Stimulated activated CD4-positive, alpha-beta T cell treated with anti-CD3 and anti-CD28 coated beads, Interleukin-15, amount 100 ng/mL, for 24 hours (primary cell): ENCODE data around the gene CDH13.
"Not testable (repeated sequence)": the region's sequence is repeated elsewhere in the genome, so short reads cannot be mapped to it uniquely, and the experiment has no call there.

Experiments
- DNase-seq: peaks from one replicate; pipeline ENCODE4 v3.0.0-alpha.2; 2020

Gene CDH13

DNA sequence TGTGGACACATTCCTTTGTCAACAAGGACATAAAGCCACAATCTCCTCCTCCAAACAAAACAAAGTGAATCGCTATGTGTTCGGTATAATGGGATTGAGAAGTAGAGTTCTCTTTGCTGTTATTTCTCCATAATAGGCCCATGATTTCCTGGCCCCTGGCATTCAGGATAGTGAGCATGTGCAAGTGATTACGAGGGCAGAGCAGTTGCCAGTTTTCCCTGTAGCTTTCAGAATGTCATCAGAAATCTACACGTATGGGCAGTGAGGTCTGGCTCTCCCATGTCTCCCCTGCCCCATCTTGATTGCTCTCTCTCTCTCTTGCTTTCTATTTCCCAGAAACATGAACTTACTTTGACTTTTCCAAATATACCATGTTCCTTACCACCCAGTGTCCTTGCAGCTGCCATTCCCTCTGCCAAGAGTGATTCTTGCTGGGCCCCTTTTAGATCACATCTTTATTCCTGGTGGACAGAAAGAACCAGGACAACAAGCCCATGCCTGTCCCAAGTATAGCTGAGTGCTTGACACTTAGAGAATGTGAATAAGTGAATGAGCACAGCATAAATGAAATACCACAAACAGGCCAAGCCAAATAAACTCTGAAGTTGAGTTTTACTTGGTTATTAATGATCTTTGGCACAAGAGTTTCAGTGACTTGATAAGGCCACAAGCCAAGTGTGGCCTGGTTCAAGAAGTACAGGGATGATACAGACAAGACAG lies 273.1 kb downstream of the CDH13 start:
- no peak for DNase-seq

DNA sequence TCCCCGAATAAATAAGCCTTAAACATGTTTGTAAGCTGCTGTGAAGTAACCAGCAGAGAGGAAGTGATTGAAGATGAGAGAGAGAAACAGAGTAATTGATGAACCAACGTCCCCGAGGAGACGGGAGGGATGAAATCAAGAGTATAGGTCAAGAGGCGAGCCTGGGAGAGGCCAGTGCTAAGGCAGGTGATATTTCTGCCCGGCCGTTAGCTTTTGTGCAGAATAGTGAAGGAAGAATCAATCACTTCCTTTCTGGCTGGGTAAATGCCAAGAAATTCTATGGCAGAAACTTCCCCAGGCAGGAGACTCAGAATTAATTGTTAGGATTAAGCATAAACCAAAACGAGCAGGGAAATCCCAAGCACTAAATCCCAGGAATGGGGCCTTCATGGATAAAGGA lies 273.8 kb downstream of the CDH13 start:
- no peak for DNase-seq

DNA sequence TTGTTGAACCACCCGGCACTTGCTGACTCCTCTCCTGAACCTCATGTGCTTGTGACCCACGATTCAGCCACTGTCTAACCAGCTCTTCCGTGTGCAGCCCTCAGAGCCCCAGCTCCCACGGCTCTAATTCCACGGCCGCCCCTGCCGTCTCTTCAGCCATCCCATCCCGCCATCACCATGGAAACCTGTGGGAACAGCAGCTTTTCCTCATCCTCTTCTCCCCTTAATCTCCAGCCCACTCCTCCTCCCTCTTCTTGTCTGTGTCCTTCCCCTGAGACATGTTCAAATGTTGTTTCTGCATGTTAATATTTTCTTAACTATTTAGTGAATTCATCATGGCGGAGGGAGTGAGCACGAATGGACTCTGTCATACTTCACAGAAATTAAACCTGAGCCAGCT lies 285.2 kb downstream of the CDH13 start:
- no peak for DNase-seq

DNA sequence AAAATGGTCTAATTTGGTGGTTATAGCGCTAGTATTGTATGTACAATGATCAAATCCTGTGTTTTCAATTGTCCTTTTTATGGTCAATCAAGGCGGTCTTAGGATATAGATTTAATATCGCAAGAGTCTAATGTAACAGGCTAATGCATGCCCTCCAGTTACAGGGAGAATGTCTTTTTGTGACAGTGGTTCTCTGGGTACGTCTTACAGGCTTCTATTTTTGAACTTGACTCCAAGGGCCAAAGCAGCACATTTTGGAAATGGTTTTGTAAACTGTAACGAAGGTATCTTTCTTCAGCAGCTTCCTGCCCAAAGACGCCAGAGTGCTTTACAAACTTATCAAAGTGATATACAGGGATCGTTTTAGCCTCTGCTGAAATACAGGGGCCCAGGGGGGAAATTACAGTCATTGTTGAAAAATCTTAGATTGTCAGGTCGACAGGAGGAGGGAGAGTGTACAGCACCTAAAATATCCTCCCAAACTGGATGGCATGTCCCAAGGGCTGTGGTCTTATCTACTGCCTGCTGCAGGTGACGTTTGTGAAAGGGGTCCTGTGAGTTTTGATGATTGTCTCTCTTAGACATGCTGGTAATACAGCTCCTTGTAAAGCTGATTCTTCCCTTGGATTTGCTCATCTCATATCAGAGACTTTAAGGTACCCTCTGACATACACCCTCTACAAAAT lies 288.5 kb downstream of the CDH13 start:
- no peak for DNase-seq

DNA sequence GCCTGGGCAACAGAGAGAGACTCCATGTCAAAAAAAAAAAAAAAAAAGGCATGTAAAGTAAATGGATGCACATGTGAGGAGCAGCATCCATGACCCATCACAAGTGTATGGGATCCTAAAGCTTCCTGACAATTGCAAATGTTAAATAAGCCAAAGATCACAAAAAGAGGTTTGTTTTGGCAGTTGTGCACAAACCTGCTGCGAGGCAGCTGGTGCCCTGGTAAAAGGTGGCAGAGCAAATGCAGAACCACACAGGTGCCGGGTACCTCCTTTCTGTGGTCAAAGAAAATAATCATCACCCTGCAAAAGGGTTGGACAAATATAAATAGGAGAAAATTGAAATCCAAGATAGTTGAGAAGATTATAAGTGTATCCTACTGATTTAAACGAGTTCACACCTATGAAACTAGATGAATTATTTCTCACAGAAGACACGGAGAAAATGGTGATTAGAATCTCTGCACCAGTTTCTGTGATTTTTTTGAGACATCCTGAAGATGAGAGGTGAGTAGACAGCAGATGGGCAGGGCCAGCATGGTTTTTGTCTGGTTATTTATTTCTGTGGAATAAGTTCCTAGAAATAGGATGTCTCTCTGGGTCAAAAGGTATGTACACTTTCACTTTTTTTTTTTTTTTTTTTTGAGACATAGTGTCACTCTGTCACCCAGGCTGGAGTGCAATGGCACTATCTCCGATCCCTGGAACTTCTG lies 291.3 kb downstream of the CDH13 start:
- DNase-seq = no peak

DNA sequence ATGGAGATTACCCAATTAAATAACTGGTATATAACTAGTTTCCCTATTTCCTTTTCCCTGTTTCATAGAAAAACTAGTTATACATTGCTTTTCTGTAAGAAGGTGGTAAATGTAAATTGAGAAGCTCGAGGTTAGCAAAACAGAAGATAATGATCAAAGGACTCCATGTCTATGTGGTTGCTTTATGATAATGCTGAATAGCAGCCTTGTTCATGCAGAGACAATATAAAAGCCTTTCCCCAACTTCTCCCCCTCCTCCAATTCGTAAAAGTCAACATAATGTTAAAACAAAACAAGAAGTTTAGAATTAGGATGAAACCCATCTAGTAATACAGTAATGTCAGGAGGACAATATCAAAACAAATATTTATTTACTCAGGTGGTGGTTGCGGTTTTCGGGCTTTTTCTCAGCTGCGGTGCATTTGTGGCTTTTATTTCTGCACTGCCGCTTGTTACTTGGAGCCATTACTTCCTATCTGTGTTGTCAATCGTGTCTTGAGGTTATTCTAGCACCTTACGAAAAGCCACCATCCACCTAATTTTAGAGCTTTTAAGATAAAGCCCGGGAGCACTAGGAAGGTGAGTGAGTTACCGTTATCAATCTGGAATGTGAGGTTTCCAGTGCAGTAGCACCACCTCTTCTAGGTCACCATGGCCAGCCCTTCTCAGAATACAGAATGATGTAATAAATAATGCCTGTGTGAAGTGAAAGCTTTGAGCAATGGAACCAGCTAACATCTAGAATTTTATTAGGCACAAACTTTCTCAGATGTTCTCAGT lies 297.5 kb downstream of the CDH13 start:
- no peak for DNase-seq

DNA sequence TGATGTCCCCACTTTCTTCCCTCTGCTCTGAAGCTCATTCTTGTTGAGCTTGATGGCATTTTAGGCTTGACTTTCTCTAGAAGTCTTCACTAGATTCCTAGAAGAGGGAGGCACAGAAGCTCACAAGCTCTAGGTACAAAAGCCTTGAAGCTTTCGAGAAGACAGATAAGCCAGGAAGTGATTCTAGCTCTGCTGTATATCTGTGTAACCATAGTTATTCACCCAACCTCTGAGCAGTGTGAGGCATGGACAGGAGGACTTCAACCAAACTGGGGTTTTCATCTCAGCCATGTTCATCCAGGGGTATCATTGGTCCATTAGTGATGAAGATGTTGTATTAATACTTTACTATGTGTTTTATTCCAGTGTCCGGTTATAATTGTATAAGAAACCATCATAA lies 299.7 kb downstream of the CDH13 start:
- no peak for DNase-seq

DNA sequence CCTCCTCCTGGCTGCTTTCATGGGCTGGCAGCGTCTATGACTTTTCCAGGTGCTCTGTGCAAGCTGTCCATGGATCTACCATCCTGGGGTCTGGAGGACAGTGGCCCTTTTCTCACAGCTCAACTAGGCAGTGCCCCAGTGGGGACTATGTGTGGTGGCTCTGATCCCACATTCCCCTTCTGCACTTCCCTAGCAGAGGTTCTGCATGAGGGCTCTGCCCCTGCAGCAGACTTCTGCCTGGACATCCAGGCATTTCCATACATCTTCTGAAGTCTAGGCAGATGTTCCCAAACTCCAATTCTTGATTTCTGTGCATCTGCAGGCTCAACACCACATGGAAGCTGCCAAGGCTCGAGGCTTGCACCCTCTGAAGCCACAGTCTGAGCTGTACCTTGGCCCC lies 307.2 kb downstream of the CDH13 start:
- DNase-seq = not testable (repeated sequence)

DNA sequence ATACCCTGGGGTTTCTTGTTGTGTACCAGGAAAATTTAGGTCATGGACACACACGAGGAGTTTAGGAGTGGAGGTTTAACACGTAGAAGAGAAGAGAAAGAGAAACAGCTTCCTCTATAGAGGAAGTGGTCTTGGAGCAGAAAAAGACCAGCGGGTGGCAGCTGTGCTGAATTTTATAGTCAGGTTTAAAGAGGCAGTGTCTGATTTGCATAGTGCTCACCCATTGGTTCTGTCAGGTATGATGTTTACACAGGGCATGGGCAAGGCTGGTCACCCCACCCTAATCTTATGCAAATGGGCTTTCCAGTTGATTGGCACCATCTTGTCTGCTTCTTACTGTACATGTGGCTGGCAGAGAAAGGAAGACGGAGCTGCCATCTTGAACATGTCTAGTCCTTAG lies 309.0 kb downstream of the CDH13 start:
- no peak for DNase-seq

DNA sequence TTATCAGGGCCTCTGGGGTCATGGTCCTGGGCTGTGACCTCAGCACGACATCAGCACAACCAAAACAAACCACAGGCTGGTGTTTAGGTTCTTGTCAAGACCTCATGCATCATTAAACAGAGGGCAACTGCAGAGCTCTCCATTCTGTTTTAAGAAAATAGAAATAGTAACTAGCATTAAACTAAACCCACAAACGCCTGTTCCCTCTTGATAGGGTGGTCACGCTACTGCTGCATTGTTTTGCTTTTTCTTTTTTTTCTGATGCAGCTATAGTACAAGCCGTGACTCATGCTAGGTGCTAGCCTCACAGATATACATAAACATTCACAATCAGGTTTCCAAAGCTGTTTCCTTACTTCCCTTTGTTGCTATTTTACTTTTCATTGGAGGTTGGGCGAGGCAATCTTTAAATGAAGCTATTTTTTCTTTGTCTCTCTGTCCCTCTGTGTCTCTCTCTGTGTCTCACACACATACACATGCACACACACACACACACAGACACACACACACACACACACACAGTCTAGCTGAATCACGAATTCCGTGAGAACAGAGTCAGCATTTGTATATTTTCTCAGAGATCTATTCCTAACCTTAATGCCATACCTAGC lies 310.3 kb downstream of the CDH13 start:
- no peak for DNase-seq

DNA sequence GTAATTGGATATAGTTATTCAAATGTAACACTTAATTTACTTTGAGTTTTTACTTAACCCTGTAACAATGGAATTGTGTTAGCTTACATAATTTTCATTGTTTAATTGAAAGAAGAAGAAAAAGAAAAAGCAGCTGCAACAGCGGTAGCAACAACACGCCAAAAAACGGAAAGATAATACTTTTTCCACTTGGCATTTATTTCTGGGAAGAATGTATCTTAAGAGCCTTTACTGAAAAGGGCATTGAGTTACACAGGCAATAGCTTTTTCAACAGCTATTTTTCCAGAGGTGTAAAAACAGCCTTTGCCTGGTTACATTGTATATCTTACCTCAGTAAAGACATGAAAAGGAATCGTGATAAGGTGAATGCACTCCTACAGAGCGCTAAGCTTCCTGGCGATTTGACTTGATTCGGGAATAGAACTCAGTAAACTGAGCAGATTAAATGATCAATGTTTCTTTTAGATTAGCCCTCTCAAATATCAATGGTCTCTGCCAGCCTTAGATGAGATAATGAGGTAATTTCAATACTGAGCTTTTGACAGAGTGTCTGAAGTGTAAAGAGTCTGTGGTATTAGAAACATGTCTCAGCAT lies 311.3 kb downstream of the CDH13 start:
- no peak for DNase-seq

DNA sequence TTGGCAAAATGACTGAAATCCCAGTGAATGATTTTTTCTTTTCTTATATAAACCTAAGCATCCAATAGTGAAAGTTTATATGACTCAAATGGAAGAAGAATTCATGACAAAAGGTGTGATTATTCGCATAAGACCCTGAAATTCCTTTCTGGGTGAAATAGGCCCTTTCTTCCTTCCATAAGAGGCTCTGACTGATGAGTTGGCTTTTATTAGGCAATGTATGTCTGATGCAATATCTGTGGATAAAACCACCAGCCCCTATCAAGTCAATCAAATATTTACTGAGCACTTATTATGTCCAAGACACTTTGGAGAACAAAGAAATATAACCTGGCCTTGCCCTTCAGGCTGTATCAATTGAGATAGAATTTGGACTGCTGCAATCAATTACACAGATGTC lies 316.6 kb downstream of the CDH13 start:
- no peak for DNase-seq

DNA sequence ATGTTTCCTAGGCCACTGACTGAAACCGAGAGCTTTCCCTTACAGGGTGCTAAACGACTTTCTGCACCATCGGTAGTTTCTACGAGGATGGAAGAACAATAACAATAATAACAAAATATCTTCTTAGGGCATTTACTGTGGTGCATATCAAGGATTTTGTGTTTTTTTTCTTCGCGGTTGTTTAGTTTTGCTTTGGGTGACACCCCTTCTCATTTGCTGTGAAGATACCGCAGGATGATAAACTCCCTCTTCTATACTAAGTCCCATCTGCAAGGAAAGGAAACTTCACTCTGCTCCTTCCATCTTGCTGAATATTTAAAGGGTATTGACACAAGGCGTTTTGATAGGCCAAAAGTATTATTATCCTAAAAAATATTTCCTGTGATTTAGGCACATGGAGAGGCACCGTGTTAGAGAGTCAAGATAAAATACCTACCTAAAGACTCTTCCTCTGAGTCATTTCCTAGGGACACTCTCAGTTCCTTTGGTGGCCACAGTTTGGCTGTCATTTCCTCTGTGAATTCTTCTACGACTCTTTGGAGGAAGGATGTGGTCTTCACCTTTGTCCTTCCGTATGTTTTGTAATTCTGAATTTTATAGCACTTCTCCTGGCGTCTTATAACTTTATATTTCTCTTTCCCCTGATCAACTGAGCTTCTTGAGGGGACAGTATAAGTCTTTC lies 318.8 kb downstream of the CDH13 start:
- no peak for DNase-seq

DNA sequence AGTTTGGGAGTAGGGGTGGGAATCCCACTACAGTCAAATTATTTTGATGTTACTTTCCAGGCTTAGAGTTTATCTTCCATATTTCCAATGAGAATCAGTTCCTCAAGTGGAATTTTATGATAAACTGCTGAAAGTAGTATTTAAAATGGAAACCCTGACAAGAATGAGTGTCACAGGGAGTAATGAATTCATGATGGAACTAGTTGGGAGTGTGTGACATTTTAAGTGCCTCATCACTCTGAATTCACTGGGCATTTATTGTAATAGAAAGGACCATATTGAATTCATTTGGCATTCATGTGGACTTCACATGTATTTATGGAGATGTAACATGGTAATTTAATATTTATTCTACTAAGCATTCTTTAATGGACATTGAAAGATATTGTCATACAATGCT lies 320.9 kb downstream of the CDH13 start:
- no peak for DNase-seq

DNA sequence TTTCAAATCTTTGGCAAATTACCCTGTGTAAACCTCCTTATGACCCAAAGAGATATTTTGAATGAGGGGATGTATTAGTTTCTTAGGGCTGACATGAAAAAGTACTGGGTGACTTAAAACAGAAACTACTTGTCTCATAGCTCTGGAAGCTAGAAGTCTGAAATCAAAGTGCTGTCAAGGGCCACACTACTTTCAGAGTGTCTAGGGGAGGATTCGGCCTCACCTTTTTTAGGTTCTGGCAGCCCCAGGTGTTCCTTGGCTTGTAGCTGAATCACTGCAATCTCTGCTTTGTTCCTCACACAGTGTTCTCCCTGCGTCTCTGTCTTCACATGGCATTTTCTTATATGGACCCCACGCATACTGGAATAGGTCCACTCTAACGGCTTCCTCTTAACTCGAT lies 322.2 kb downstream of the CDH13 start:
- no peak for DNase-seq

DNA sequence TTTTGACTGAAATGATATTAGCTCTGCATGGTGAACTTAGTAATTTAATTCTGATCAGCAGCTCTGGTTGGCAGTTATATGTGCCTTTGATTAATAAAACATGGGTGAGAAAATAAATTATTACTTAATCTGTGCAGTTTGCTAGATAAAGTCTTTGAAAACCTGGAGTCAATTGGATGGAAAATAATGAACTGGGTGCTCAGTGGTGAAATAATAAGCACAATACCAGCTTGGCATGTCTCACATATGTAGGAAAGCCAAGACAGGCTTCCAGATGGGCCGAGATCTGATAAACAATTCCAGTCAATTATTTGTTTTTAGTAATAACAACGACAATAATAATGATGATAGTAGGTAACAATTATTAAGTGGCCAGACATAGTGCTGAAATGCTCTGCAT lies 326.7 kb downstream of the CDH13 start:
- DNase-seq = no peak

DNA sequence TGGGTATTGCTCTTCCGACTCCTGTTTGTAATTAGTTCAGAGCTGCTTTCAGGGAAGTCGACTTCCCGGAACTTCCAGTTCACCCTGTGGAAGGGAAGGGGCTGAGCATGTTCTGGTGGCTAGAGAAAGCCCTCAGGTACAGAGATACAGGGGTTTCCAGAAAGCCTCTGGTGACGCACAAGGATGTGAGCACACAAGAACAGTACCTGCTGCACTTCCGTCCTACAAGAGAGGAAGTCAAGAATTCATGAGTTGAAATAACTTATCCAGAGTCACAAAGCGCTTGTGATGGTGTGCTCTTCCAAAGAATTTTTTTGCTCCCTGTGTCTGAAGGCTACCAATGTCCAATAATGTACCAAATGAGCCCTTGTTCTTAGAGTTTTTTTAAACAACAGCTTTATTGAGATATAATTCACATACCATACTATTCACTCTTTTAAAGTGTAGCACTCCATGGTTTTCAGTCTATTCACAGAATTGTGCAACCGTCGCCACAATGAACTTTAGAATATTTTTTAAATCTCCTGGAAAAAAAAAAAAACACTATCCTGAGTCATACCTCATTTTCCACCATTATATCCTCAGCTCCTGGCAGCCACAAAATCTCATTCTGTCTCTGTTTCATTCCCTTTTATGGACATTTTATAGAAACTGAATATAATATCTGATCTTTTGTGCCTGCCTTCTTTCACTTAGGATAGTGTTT lies 327.6 kb downstream of the CDH13 start:
- DNase-seq = no peak

DNA sequence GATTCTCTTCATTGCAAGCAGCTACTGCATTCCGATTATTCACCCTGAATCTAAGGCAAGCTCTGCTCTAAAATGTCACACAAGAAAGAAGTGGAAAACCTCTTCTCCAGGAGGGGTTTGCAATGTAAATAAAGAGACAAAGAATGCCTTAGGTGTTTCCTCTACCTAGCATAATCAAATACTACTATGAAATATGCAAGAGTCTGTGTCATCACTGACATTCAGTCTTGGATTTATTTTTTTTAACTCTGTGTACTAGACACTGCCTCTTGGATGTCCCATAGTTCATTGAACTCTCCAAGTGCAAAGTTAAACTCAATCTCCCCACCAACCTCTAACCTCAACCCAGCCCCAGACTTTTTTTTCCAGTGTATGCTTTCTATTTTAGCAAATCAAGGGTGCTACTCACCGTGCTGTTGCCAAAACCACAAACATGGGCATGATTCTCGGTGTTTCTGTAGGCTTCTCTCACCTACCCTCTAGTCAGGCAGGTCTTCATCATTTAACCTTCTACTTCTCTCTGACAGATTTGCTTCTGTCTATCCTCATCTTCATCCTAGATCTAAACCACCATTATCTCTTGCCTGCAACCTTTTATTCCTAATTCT lies 329.1 kb downstream of the CDH13 start:
- DNase-seq = no peak

DNA sequence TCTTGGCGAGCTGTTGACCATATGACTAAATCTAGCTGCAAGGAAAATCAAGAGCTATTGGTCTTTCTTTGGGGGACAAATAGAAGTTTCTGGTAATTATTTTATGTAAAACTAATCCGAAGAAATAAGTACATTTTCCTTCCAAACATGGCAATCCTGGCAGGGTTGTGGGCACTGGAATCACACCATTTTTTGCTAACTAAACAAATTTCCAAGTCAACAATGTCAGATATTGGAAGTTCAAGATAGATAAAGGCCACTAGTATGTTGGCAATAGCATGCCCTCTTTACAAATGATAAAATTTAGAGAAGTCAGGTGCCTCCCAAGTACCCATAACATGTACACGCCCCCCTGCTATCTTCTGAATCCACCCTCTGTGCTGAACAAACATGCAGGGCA lies 330.4 kb downstream of the CDH13 start:
- DNase-seq = no peak

DNA sequence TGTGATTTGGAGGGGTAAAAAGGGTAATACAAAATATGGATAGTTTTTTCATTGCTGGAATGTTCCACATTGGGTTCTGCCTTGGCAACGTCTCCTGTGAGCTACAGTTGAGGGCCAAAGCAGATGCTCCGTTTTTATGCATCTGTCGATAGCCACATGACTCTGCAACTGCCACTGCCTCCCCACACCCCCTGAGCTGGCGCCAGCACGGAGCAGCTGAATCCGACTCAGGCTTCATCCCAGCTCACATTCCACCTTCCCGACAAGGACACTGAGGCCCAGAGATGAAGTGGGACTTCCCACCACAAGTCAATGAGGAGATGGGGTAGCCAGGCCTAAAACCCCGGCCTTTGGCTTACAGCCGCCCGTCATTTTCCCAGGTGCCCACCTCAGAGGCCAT lies 334.1 kb downstream of the CDH13 start:
- DNase-seq = no peak

DNA sequence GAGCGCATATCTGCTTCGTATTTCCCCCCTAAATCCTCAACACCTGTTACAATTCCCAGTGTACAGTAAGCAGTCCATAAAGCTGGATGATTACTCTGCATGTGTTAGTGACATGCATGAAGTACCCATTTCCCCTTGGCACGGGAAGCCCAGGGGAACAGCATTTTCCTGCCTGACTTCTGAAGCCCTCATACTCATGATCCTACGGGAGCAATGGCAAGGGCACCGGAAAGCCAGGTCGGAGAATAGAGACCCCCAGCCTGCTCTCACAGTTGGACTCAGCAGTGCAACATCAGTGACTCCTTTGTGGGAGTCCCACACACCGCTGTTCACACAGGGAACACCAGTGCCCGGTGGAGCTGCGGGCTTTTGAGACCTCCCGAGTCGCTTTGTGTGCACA lies 336.9 kb downstream of the CDH13 start:
- no peak for DNase-seq
